Glomerular visceral epithelial cell (primary cell): Measurements from ENCODE around the gene IGF2BP3.

Experiments used
- DNase-seq: peaks from one replicate; pipeline ENCODE4 v3.0.0-alpha.2; 2016; ENCODE audit errors: extremely low spot score

IGF2BP3 gene

DNA sequence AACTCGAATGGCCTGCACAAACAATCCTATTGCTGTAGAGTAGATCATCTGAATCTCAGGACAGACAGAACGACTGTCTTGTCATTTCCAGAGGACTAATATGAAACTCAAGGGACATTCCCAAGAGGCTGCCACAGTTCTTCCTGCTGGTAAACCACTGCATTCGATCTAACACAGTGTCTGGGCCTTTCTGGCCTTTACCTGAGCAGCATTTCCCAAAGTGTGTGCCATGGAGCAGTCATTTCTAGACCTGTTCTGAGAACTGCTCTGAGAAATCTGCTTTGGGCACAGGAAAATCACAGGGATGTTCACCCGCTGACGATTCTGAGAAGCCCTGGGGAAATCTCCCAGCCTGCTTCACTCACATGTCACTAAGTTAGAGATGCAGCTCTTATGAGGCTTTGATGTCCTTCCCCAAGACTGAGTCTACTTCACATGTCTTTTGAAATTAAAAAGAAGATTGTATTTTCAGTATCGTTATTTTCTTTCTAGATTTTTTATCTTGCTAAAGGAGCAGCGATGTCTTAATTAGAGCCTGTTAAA is 205.3 kb downstream of the IGF2BP3 start:
- no peak for DNase-seq

DNA sequence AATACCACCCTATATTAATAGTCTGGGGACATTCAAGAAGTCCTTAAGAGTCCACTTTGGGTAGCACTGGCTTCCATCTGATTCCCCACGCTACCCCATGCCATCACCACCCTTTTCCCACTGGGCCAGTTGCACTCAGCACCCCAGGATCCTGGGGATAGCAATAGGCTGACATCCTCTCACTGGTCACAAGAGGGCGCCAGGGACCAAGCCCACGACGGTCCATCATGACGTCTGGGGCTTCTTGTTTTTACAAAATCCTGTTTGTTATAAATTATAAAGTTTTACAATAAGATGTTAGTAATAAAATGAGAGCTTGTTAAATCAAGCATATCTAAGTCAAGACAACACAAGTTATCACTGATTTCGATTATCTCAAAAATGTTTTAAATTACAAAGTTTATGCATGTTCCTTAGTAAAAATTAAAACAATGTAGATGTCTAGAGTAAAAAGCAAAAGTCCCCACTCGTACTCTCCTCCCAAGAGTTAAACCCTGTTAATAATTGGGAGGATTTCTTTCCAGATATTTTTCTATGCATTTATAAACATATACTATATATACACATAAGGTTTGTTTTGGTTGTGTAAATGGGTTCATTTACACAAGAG is 208.3 kb downstream of the IGF2BP3 start:
- peak; percentile 69 for DNase-seq

DNA sequence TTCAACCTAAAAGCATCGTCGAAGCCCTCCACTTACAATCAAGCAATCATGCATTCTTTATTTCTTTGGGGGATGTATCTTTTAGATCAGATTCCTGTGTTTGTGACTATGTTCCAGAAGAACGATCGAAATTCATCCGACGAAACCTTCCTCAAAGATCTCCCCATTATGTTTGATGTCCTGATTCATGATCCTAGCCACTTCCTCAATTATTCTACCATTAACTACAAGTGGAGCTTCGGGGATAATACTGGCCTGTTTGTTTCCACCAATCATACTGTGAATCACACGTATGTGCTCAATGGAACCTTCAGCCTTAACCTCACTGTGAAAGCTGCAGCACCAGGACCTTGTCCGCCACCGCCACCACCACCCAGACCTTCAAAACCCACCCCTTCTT is 209.9 kb downstream of the IGF2BP3 start:
- DNase-seq: no peak
